Spleen (tissue), 11 donors: ENCODE results near the gene ZNRD2. TPM values are rescaled to one million over a fixed set of nuclear protein-coding genes. Genes with fewer than 3 reads are reported as not detected.

Source experiments
- DNase-seq: peaks from one replicate; pipeline ENCODE4 v3.0.0-alpha.2; 2020
- H3K27ac ChIP-seq, 8 donors: fragments of 200-600 bp; sonication (generic) in 7 of 8; 1 replicate in 4 of 8; 2 replicates in 4 of 8; pipeline versions ENCODE4 v1.5.0 to v1.8.0; 2016 to 2021; ENCODE audit warnings: inconsistent platforms in 4 of 8, mild to moderate bottlenecking in 4 of 8, moderate library complexity in 1 of 8
- H3K27me3 ChIP-seq, 7 donors: fragments of 200-600 bp; sonication (generic) in 6 of 7; replicated peaks in 1 of 7; 1 replicate in 4 of 7; 2 replicates in 3 of 7; pipeline versions ENCODE4 v1.5.0 to v1.8.0; 2016 to 2021; ENCODE audit warnings: inconsistent platforms in 3 of 7, mild to moderate bottlenecking in 1 of 7
- H3K36me3 ChIP-seq, 6 donors: fragments of 200-600 bp; sonication (generic) in 5 of 6; 1 replicate in 4 of 6; 2 replicates in 2 of 6; pipeline versions ENCODE4 v1.5.0 to v1.8.0; 2016 to 2021; ENCODE audit warnings: inconsistent platforms in 2 of 6
- H3K4me1 ChIP-seq, 6 donors: fragments of 200-600 bp; sonication (generic) in 5 of 6; 1 replicate in 3 of 6; 2 replicates in 3 of 6; pipeline versions ENCODE4 v1.5.0 to v1.8.0; 2016 to 2021; ENCODE audit warnings: inconsistent platforms in 3 of 6
- H3K4me3 ChIP-seq, 8 donors: fragments of 200-600 bp; sonication (generic) in 7 of 8; 1 replicate in 4 of 8; 2 replicates in 4 of 8; pipeline versions ENCODE4 v1.5.0 to v1.8.0; 2016 to 2021; ENCODE audit warnings: inconsistent platforms in 4 of 8, mild to moderate bottlenecking in 4 of 8, moderate library complexity in 2 of 8
- H3K9me3 ChIP-seq, 8 donors: fragments of 200-600 bp; sonication (generic) in 7 of 8; 1 replicate in 4 of 8; 2 replicates in 4 of 8; pipeline versions ENCODE4 v1.5.0 to v1.8.0; 2016 to 2021; ENCODE audit warnings: inconsistent platforms in 4 of 8
- CTCF ChIP-seq, 11 experiments: fragments of 200-600 bp in 7 of 11; fragments of 450-650 bp in 4 of 11; sonication (generic) in 4 of 11; IDR thresholded peaks in 8 of 11; conservative IDR thresholded peaks in 3 of 11; 1 replicate in 7 of 11; 2 replicates in 4 of 11; pipeline versions ENCODE4 v1.4.0 to v1.8.0; 2016 to 2021; ENCODE audit warnings: antibody characterized with exemption in 11 of 11, inconsistent platforms in 4 of 11, mild to moderate bottlenecking in 1 of 11
- POLR2A ChIP-seq, 3 donors: fragments of 450-650 bp; IDR thresholded peaks; one replicate each; pipeline ENCODE4 v1.5.1; 2017; ENCODE audit warnings: antibody characterized with exemption in 3 of 3, mild to moderate bottlenecking in 1 of 3
- POLR2AphosphoS5 ChIP-seq, 3 donors: sonication (generic); formaldehyde crosslinking; IDR thresholded peaks; one replicate each; pipeline ENCODE4 v1.5.1; 2017; ENCODE audit warnings: antibody characterized with exemption in 3 of 3
- WGBS, 5 donors: extraction: QIAGEN DNeasy Blood & Tissue Kit in 3 of 5; methylation state at CpG; one replicate each; pipeline versions ENCODE4 v1.1.5 to v1.1.7; 2013 to 2018; 5-methylcytosine and 5-hydroxymethylcytosine counted together
- intact Hi-C: fragments of 100-400 bp; cut with DNase I; formaldehyde crosslinking; loops from one replicate; pipeline ENCODE4 v1.15.0; 2023; ENCODE audit warnings: low total_unique reads
- polyA plus RNA-seq, 3 donors: library from polyadenylated mRNA; stranded (reverse); fragments of 200-250 nt; gene quantifications; one replicate each; pipeline ENCODE4 v1.2.1, GENCODE V29; 2013
- total RNA-seq, 7 donors: library from RNA; depleted of rRNA in 3 of 7; stranded (reverse); fragments of >200 nt in 3 of 7; fragmentation: NEBNext Ultra II Directional in 4 of 7; extraction: Animal tissue kit (Norgen Biotek cat#: 25700) in 4 of 7; gene quantifications; one replicate each; pipeline versions ENCODE4 v1.1.0 to v1.2.1, GENCODE V29; 2016 to 2021
- donor health status: healthy with polysubstance abuse.
- donor health status: DM: no; HTN: no; CAD: no; lungs with moderate emphysema.
- donor health status: DM: no; HTN: no; CAD: no.
- donor health status: Bipolar disorder and iron deficiency.
- donor health status: healthy.
- donor health status: DM: no; HTN: no; CAD: no.
- donor health status: DM: yes; HTN: yes; CAD: no.

Gene ZNRD2
- total and polyA plus RNA-seq, 10 donors, result 20.9 to 68.8 (median 38.4) TPM

DNA sequence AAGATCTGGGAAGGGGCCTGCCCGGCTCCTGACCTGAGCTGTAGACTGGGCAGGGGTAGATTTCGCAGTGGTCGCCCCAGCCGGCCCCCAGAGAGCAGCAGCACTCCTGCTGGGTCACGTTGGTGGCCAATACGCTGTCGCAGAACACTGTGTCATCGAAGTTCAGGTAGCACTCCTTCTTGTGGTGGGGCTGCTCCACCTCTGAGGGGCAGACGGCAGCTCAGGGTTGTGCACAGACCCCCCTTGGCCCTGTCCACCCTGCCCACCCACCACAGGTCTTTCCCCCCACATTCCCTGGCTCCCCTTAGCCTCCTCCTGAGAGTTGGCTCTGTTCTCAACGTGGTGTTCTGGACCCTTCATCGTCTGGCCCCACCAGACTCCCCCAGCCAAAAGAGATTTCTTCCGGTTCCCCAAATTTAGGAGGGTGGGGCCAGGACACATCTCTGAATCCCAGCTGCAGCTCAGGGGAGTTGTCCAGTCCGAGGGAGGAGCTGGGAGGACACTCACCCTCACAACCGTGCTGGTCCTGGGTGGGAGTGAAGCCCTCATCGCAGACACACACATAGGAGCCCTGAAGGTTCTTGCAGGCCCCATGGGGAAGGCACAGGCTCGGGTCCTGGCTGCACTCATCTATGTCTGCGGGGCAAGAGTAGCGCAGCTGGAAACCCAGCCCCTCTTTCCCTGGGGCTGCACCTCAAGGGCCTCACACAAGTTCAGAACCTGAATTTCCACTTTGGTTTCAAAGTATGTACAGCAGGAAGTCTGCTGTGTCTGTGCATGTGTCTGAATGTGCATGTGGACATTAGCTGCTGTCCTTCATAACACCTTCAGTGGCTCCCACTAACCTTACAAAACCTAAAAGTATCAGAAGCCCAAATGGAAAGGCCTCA is 28.9 kb upstream of the ZNRD2 start:
- 37 to 77% (median 43%) methylated on average over 10 to 18 of the region's 18 CpGs for WGBS, 5 donors
- H3K4me1 ChIP-seq, result peaks cover 7 to 65% (median 51%) of the 10 kb centered on the region in 6 donors
- H3K4me3 ChIP-seq, result peak overlapping the region; percentile 63 to 98 (median 82)
- no peaks in the 10 kb centered on the region for H3K27me3 ChIP-seq
- peaks cover 0 to 34% (median 24%) of the 10 kb centered on the region in 6 donors for H3K36me3 ChIP-seq
- TF ChIP-seq POLR2AphosphoS5 (IDR thresholded peaks at IDR 0.05) (no peak), CTCF (IDR thresholded peaks at IDR 0.05 in 8 of 11, conservative IDR thresholded peaks at IDR 0.05 in 3 of 11) (peak in 1 of 11 experiments; percentile 22)
- H3K9me3 ChIP-seq, result no peaks in the 10 kb centered on the region
- DNase-seq, result no peak
- peak overlapping the region; percentile 58 to 96 (median 90) for H3K27ac ChIP-seq
- intact Hi-C loops, result loop anchor here (5.0 kb wide), 1 partner anchor 46 kb away; no protein-coding TSS in a partner anchor

DNA sequence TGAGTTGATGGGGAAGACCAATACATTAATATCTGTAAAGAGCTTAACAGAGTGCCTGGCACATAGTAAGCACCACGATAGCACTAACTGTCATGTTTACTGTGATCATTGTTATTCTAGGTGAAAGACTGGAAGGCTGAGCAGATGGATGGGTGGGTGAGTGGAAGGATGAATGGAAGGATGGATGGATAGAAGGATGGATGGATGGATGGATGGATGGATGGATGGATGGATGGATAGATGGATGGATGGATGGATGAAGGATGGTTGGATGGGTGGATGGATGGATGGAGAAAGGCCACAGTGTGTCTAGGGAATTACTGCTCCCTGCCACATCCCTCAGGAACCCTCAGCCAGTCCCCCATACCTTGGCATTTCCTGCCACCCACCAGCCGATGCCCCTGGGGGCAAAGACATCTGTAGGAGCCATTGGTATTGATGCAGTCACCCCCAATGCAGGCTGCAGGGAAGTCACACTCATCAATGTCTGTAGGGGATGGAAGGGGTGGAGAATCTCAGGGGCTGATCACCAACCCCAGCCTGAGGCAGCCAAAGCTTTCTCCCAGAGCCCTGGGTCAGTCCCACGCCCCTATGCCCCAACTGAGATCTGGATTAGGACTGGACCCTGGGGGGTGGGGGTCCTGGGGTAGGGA is 27.4 kb upstream of the ZNRD2 start:
- TF ChIP-seq CTCF (IDR thresholded peaks at IDR 0.05 in 8 of 11, conservative IDR thresholded peaks at IDR 0.05 in 3 of 11) (no peak), POLR2AphosphoS5 (IDR thresholded peaks at IDR 0.05) (no peak), POLR2A (IDR thresholded peaks at IDR 0.05) (no peak)
- no peak for DNase-seq
- no peak overlapping the region for H3K4me3 ChIP-seq
- intact Hi-C loops, result loop anchor here (5.0 kb wide), 1 partner anchor 44 kb away; no protein-coding TSS in a partner anchor
- H3K27me3 ChIP-seq, result no peaks in the 10 kb centered on the region
- peaks cover 15 to 70% (median 63%) of the 10 kb centered on the region in 6 donors for H3K4me1 ChIP-seq
- H3K36me3 ChIP-seq, result peaks cover 0 to 25% (median 13%) of the 10 kb centered on the region in 6 donors
- peak overlapping the region in 3 of 8 donors; percentile 11 to 27 (median 13) for H3K27ac ChIP-seq
- WGBS, 5 donors, result 87 to 100% (median 93%) methylated on average over 3 of the region's 3 CpGs
- H3K9me3 ChIP-seq, result no peaks in the 10 kb centered on the region

DNA sequence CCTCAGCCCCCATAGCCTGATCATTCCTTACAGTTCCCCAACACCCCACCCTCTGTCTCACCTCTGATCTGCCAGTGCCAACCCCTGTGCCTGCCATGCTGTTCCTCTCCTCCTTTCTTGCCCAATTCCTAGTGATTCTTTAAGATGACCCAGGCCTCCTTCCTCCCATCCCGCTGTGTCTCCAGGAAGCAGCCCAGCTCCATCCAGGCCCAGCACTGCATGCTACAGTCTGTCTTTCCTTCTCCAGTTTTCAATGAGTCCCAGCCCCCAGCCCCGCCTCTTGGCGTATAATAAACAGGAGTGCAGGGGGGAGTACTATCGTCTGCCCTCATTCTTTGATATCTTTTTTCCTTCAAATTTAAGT is 24.4 kb upstream of the ZNRD2 start:
- no peaks in the 10 kb centered on the region for H3K27me3 ChIP-seq
- intact Hi-C loops, result no loop called here
- peak; percentile 77 for DNase-seq
- WGBS, 5 donors, result 44 to 59% (median 51%) methylated on average over 4 of the region's 4 CpGs
- H3K36me3 ChIP-seq, result peaks cover 0 to 7% (median 0%) of the 10 kb centered on the region in 6 donors
- no peaks in the 10 kb centered on the region for H3K9me3 ChIP-seq
- peak overlapping the region; percentile 59 to 89 (median 80) for H3K27ac ChIP-seq
- peak overlapping the region in 5 of 8 donors; percentile 34 to 66 (median 43) for H3K4me3 ChIP-seq
- TF ChIP-seq POLR2AphosphoS5 (IDR thresholded peaks at IDR 0.05), result no peak
- TF ChIP-seq CTCF (IDR thresholded peaks at IDR 0.05 in 8 of 11, conservative IDR thresholded peaks at IDR 0.05 in 3 of 11), result no peak
- no peak for TF ChIP-seq POLR2A (IDR thresholded peaks at IDR 0.05)
- H3K4me1 ChIP-seq, result peaks cover 10 to 58% (median 48%) of the 10 kb centered on the region in 6 donors
